HG03097 (cell line): ENCODE data around the gene ALDH3A1.
"Not testable (repeated sequence)": the region's sequence is repeated elsewhere in the genome, so short reads cannot be mapped to it uniquely, and the experiment has no call there.

Source experiments
- ATAC-seq: cut with Tn5 transposase; IDR thresholded peaks from one replicate; pipeline ENCODE4 v1.9.1; 2021; ENCODE audit not compliant: unreplicated experiment, low FRiP score

ALDH3A1 gene

DNA sequence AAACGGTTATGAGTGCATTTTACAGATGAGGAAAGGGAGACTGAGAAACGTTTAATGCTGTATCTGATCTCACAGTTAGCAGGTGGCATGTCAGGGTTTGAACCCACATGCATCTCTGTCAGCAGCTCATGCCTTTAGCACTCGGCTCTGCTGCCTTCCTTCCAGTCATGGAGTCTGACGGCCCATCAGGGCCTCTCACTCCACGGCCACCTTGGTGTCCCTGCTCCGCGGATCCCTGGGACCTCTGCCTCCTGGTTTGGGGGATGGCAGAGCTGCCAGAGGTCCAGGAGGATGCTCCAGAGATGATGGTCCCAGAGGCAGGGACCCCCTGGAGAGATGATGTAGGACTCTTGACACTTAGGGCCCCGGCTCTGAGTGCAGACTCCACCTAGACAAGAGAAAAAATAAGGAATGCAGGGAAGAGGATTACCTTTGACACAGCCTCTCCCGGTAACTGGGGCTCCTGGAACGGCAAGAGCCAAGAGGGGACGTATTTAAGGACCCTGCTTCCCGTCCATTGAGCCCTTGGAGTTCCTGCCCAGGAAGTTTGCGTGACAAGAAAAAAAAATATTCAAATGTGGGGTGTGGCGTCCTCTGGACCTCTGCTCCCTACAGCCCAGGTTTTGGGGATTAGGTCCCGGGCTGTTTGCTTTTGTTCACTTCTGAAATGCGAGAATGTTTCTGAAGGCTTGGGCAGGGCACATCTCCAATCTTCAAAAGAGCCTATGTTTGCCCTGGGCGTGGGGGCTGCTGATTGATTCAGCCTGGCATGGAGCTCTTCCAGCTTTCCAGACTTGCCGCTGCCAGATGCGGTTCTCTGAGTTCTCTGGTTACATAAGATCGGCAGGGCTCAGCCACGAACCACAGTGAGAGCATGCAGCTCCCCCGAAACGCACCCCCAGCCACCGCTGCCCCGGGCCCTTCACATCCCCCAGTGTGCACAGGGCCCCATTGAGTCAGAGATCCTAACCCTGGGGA is at the start of gene ALDH3A1:
ALDH3A1 (minus strand) TSS at position 470 of the 978 bp plus-strand sequence. CDS start 3,169 bp downstream, outside the sequence.
- no peak for ATAC-seq

DNA sequence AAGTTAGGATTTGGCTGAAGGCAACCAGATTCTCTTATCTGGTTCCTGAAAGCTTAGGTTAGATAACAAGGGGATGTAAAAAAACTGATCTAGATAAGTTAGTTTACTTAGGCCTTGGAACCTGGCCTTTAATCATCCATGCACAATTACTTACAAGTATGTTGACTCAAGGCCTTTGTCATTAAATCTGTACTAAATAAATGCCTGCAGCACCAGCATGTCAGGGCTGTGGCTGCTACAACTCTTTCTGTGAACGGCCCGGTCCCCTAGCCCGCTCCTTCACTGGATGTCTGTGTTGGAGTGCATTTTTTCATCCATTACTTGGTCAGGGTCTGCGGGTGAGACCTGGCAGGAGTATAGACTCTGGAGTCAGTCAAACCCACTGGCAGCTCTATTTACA is 48.4 kb upstream of the ALDH3A1 start:
- no peak for ATAC-seq

- ATAC-seq, result no peak
Measured at GRCh38 chr17:19791918-19792550, 43.9 kb upstream of the ALDH3A1 start.

DNA sequence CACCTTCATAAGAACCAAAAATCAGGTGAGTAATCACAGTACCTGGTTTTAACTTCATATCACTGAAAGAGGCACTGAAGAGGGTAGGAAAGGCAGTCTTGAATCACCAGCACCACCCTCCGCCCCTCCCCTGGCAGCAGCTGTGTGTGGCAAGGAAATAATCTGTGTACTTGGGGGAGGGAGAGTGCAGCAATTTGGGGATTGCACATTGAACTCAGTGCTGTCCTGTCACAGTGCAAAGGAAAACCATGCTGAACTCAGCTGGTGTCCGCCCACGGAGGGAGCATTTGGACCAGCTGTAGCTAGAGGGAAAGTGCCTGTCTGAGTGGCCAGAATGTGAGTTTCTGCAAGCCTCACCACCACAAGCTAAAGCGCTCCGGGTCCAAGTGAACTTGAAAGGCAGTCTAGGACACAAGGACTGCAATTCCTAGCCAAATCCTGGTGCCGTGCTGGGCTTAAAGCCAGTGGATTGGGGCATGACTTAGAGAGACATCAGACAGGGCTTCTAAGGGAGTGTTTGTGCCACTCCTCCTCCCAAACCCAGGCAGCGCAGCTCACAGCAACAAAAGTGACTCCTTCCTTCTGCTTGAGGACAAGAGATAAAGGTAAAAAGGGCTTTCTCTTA is 39.7 kb upstream of the ALDH3A1 start:
- no peak for ATAC-seq

GRCh38 chr17:19785854-19786253 is 37.8 kb upstream of the ALDH3A1 start:
- ATAC-seq, result no peak

DNA sequence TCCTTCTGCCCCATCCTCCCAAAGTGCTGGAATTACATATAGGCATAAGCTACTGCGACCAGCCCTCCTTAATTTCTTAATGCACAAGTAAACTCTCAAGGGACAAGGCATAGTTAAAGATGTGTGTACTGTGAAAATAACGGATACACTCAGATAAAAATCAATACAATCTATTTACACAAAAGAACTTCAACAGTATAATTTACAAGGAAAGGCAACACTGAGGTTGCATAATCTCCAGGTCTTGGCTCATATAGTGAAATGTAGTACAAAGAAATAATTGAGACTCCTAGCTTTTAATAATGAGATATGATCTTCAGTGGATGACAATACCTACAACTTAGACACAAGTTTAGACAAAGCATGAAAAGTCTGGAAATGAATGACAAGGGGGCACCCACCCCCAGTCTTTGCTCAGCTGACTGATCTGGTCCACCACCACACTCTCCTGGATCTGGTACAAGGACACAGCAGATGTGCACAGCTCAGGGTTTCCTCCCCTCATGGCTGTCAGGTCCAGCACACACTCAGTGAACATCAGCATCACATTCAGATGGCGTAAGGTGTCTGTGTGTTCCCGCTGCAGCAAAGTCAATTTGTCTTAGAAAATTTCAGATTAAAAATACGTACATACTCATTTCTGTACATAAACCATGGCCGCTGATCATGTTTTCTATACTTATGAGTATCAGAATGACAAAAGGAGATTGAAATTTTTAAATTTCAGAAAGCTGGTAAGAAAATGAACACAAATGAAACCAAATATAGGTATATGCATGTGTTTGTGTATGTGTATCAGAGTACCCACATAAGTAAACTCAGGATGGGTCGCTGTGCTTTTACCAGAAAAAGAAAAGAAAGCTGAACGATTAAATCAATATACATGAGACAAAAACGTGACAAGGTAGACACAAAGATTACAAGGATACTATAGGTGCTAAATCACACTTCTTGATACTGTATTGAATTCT is 33.7 kb upstream of the ALDH3A1 start:
- ATAC-seq, result no peak

GRCh38 chr17:19780846-19781245 is 32.7 kb upstream of the ALDH3A1 start:
- ATAC-seq, result no peak

DNA sequence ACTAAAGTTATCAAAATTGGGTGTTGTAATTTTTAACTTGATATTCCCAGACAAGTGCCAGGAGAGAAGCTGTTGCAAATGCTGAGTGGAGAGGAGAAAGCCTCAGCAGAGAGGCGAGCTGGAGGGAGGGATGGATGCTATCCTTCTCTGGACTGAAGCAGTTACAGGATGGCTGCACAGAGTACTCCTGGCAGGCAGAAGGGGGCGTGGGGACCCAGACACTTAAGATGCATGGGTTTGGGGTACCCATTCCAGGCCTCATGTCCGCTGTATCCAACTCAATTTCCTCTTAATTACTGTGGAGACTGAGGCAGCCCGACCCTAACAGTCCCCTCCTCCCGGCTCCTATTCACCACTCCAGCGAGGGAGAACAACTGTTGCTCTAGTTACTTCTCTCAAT is 25.4 kb upstream of the ALDH3A1 start:
- ATAC-seq, result no peak

DNA sequence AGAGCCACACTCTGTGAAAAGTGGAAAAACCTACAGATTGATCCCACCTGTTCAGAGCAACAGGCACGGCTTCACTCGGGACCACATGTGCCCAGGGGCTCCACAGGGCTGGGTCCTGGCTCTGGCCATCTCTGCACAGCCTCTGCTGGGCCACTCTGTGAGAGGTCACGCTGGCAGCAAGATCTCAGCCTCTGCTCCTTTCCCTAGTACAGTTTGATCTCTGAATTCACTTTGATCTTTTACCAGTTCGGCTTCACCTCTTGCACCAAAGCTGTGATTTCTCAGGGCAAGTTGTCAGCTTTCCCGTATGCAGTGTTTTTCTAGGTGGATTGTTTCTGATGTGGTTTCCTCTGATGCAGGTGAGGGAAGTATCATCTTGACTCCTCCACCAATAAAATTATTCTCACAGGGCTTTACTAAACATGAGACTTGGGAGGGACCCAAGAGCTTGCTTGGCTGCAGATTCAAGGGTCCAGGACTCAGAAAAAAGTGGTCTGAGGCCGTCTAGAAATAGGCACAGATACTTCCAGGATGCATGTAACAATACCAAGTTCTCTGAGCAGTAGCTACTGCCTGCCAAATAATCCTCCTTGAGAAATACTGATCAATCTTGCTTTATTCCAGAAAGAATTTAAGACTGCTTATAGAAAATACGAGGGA is 24.0 kb upstream of the ALDH3A1 start:
- ATAC-seq, result no peak

GRCh38 chr17:19770985-19771735 is 23.1 kb upstream of the ALDH3A1 start:
- no peak for ATAC-seq

DNA sequence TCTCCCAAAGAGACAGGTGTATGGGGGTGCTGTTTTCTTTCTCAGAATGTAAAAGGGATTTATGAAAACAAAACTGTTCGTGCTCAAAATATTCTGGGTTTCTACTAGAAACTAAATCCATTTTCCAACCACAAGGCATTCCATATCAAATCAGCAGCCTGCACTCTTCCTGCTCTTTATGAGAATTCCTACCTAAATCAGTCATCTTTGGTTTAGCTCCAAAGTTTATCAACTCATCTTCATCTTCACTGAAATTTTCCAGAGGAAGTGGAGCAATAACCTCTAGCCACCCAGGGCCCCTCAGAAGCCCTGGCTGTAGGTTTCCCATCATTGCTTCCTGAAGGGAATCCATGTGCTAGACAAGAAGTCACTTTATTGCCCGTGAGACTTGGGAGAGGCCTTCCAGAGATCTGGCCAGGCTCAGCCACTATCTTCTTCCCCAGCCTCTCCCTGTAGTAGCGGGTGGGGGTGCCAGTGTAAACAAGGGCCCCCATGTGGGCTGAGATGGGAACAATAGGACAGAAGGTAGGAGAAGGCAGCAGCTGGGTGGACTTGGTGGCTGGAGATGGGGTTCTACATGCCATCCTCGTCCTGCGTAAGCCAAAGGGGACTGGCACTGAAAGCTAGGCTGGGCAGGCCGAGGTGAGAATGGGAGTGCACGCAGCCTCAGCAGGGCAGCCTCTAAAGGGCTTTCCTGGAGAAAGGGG is 22.0 kb upstream of the ALDH3A1 start:
- ATAC-seq, result no peak

DNA sequence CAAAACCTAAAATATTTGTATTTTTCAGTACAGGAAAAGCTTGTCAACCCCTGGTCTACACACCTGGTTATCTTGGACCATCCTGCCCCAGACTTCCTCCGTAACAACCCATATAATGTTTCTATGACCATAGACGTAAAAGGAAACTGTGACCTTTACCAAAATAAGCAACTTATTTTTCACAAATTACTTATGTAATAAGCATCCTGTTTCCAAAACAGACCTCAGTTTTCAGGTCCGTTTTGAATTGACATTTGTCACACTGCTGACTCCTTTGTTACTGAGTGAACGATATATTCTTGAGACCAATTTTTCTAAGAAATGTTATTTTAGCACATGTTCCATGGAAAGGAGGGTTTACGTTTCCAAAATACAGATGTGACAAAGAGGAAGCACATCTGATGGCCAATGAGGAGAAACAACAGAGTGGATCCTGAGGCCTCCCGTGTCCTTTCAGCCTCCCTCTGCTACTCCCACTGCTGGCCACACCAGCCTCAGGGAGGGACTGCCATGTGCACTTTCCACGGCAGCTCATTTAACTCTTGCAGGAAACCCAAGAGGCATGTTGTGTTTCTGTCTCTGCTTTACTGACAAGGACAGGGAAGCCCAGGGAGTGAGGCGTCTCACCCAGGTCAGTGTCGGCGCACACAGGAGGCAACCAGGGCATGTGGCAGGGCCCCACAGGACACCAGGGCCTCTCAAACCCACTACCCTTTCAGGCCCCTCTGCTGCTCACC is 20.1 kb upstream of the ALDH3A1 start:
- no peak for ATAC-seq

DNA sequence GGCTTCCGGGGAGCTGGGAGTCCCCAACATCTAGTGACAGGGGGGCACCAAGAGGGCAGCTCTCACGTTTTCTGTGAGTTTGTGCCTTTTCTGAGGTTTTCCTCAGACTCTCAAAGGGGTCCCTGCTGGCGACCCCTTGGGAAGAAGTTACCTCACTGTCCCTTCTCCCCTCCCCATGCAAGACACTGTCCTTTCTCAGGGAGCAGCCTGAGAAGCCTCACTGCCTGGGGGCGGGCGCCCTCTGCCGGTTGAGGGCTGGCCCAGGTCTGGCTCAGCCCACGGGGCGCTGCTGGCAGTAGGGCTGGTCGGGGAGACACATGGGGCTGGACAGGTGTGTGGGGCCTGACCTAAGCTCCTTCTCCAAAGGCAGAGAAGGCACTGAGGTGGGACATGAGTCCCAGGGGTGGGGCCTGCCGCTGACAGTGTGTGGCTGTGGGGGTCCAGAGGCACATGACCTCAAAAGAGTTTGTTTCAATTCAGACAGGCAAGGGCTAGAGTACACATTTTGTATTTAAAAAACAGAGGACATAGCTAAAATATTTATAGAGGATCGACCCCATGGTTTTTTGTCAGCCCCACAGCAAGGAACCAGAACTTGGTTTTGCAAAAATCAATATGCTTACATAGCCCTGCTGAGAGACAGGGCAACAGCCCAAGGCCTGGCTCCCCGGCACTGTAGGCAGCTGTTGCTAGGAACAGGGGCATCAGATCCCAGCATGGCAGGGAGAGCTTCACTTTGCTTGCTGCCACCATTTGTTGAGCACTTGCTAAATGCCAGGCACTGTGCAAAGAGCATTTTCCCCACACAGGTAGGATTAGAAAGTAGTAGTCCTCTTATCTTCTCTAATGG is 18.5 kb upstream of the ALDH3A1 start:
- no peak for ATAC-seq

GRCh38 chr17:19766016-19766415 is 17.9 kb upstream of the ALDH3A1 start:
- ATAC-seq, result no peak

- ATAC-seq, result not testable (repeated sequence)
Measured at GRCh38 chr17:19763991-19764390, 15.9 kb upstream of the ALDH3A1 start.

- ATAC-seq, result no peak
Measured at GRCh38 chr17:19763416-19763815, 15.3 kb upstream of the ALDH3A1 start.

- no peak for ATAC-seq
Measured at GRCh38 chr17:19762515-19762961, 14.4 kb upstream of the ALDH3A1 start.
